Effector memory CD4-positive, alpha-beta T cell (primary cell): ENCODE measurements around the gene OR6K6.

Source experiments
- DNase-seq, 3 donors: peaks; one replicate each; pipeline ENCODE4 v3.0.0-alpha.2; 2020
- H3K27ac ChIP-seq: 2 replicates; pipeline ENCODE4 v1.7.0; 2013; ENCODE audit warnings: mild to moderate bottlenecking, low read length, moderate library complexity; ENCODE audit not compliant: insufficient read depth, poor library complexity, severe bottlenecking
- H3K27me3 ChIP-seq: replicated peaks from 2 replicates; pipeline ENCODE4 v1.7.0; 2013; ENCODE audit warnings: mild to moderate bottlenecking, low read length; ENCODE audit not compliant: insufficient read depth, control insufficient read depth, poor library complexity, severe bottlenecking
- H3K36me3 ChIP-seq: 2 replicates; pipeline ENCODE4 v1.7.0; 2013; ENCODE audit warnings: mild to moderate bottlenecking, low read length, moderate library complexity; ENCODE audit not compliant: control insufficient read depth, insufficient read depth
- H3K4me1 ChIP-seq: 2 replicates; pipeline ENCODE4 v1.7.0; 2013; ENCODE audit warnings: low read length, mild to moderate bottlenecking; ENCODE audit not compliant: control insufficient read depth, insufficient read depth, poor library complexity, severe bottlenecking
- H3K4me3 ChIP-seq: 2 replicates; pipeline ENCODE4 v1.7.0; 2013; ENCODE audit warnings: low read length, low read depth, mild to moderate bottlenecking; ENCODE audit not compliant: insufficient read depth, poor library complexity, severe bottlenecking
- H3K9me3 ChIP-seq: 2 replicates; pipeline ENCODE4 v1.7.0; 2013; ENCODE audit warnings: mild to moderate bottlenecking, low read length, moderate library complexity; ENCODE audit not compliant: control insufficient read depth

The OR6K6 gene

GRCh38 chr1:158799689-158800088 lies 45.2 kb downstream of the OR6K6 start:
- no peak overlapping the region for H3K4me3 ChIP-seq
- no peak overlapping the region for H3K27ac ChIP-seq
- no peaks in the 10 kb centered on the region for H3K9me3 ChIP-seq
- no peaks in the 10 kb centered on the region for H3K36me3 ChIP-seq
- no peak for DNase-seq
- no peaks in the 10 kb centered on the region for H3K4me1 ChIP-seq
- no peaks in the 10 kb centered on the region for H3K27me3 ChIP-seq

GRCh38 chr1:158800526-158800925 lies 46.0 kb downstream of the OR6K6 start:
- no peaks in the 10 kb centered on the region for H3K27me3 ChIP-seq
- no peaks in the 10 kb centered on the region for H3K36me3 ChIP-seq
- H3K4me3 ChIP-seq, result no peak overlapping the region
- no peaks in the 10 kb centered on the region for H3K9me3 ChIP-seq
- no peak overlapping the region for H3K27ac ChIP-seq
- no peaks in the 10 kb centered on the region for H3K4me1 ChIP-seq
- DNase-seq, result no peak

GRCh38 chr1:158801396-158801795 lies 46.9 kb downstream of the OR6K6 start:
- no peak overlapping the region for H3K4me3 ChIP-seq
- no peaks in the 10 kb centered on the region for H3K36me3 ChIP-seq
- no peaks in the 10 kb centered on the region for H3K4me1 ChIP-seq
- no peaks in the 10 kb centered on the region for H3K27me3 ChIP-seq
- no peaks in the 10 kb centered on the region for H3K9me3 ChIP-seq
- no peak for DNase-seq
- H3K27ac ChIP-seq, result no peak overlapping the region

DNA sequence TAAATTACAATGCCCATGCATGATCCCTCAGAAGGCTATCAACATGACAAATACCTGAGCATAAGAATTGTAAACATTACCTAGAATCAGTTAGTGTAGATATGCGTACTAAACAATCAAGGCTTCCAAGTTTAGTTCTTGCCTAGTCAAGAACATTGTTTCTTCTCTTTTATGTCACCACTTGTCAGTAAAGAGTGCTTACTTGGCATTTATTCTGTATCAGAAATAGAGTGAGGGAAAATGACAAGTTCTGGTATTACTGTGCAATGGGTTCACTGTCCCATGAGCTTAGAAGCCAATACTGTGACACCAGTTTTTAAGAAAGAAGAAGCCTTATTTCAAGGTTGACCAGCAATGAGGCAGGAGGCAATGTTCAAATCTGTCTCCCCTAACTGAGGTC lies 49.2 kb downstream of the OR6K6 start:
- Histone ChIP-seq H3K4me1 (no peaks in the 10 kb centered on the region), H3K27me3 (no peaks in the 10 kb centered on the region), H3K36me3 (no peaks in the 10 kb centered on the region), H3K27ac (no peak overlapping the region), H3K4me3 (no peak overlapping the region), H3K9me3 (no peaks in the 10 kb centered on the region)
- no peak for DNase-seq
